ENCODE data around the gene BCL2L13.
"Not testable (repeated sequence)": the region's sequence is repeated elsewhere in the genome, so short reads cannot be mapped to it uniquely, and the experiment has no call there.

Gene BCL2L13

DNA sequence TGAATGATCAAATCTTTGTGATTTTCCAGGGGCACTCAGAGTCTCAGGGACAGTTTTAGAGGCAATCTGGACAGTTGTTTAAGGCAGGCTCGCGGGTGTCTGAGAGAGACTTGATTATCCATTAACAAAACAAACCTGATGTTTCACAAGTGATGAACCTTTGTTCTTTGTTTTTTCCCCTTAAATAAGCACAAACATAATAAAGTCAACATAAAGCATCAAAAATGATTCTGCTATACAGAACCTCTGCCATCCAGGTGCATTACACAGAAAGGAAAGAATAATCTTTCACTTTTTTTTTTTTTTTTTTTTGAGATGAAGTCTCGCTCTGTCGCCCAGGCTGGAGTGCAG is 122.6 kb downstream of the BCL2L13 start:
- DNase-seq (ENCODE audit: low read depth, low spot score): no peak

DNA sequence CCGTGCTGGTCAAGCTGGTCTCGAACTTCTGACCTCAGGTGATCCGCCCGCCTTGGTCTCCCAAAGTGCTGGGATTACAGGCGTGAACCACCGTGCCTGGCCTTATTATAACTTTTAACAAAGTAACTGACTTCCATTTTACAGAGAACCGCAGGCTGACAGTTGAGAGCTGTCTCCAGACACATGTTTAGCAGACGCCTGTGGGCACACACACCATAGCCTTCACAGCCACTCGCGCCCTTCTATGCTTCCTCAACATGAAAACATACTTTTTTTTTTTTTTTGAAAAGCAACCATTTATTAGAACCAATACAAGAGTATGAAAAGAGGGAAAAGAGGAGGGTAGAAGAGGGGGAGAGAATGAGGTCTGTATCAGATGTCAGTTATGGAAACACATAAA is 124.9 kb downstream of the BCL2L13 start:
- not testable (repeated sequence) for DNase-seq (ENCODE audit: low read depth, low spot score)

DNA sequence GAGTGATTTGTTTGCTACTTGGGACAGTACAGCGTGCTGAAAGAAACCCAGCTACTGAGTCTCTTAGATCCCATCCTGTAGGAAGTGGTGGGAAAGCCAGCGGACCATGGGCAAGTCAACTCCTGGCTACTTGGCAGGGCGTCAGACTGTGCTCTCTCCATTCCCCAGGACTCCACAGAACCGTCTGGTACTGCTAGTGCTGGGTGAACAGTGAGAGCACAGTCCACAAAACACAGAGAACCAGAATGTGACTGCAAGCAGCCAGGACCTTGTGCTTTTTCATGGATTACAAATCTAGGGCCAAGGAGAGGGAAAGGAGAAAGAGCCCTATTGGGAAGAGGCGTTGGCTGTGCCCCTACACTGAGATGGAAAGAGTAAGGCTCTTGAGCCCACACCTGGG is 125.5 kb downstream of the BCL2L13 start:
- DNase-seq (ENCODE audit: low read depth, low spot score): no peak

DNA sequence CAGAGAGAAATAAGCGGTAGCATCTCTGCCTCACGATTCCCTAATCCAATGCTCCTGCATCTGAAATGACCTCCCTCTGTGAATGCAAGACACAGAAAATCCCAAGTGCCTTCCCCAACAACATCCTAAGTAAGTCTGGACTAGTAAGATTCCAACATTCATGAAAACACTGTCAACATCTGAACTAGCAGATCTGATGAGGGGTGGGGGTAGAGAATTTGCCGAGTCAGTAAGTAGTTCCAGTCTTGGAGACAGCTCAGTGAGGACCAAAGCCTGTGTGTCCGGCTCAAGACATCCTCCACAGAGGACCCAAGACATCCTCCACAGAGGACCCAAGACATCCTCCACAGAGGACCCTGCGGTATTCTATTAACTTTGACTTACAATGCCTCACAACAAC is 126.3 kb downstream of the BCL2L13 start:
- not testable (repeated sequence) for DNase-seq (ENCODE audit: low read depth, low spot score)

DNA sequence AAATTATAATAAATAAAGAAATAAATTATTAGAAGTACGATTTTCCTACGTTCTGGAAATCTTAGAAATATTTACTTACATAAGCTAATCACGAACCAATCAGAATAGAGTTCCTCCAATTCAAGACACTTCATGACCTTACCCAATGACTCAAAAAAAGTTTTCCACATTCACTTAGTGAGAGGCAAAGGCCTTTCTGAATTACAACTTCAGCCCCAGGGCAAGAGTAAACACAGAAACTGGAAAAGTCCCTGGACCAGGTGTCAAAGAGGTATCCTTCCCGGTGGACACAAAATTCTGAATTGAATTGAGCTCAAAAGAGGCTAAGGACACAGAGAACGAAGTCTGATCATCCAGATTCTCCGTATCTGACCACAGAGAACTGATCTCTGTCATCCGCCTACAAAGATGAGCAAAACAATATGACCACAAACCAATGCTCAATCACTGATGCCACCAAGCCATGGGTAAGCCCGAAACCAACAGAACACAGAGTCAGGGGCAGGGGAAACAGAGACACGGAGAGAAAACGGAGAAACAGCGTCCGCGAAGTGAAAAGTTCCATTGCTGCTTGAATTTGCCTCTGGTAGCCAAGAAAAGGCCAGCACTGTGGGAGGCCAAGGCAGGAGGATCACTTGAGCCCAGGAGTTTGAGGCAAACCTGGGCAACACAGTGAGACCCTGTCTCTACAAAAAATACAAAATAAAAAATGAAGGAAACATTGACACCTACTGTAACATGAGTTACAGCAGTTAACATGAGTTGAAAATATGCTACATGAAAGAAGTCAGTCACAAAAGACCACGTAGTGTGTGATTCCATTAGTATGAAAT is 128.9 kb downstream of the BCL2L13 start:
- DNase-seq (ENCODE audit: low read depth, low spot score): no peak

DNA sequence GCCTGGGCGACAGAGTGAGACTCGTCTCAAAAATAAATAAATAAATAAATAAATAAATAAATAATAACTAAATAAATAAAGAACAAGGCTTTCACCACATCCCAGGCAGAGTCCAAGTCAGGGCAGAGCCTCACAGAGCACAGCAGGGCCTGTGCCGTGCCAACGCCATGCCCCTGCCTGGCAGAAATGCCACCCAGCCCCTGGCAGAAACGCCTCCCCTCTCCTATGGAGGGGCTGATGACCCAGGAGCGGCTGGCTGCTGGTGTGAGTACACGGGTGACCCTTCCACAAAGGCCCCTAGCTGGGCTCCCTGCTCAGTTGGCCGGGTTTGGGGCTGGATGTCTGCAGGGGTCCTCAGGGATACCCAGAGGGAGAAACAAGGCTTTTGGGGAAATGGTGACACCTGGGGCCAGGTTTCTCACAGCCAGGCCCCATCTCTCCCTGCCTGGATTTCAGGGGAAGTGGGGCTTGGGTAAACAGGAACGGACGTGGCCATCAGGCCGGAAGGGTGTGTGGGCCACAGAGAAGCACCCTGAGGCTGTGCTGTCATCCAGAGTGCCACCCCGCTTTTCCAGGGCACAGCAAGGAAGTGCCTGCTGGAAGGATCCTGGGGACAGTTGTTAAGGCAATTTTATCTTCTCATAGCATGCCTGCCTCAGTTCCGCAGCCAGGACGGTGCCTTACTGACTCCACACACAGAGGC is 130.6 kb downstream of the BCL2L13 start:
- DNase-seq (ENCODE audit: low read depth, low spot score): no peak

DNA sequence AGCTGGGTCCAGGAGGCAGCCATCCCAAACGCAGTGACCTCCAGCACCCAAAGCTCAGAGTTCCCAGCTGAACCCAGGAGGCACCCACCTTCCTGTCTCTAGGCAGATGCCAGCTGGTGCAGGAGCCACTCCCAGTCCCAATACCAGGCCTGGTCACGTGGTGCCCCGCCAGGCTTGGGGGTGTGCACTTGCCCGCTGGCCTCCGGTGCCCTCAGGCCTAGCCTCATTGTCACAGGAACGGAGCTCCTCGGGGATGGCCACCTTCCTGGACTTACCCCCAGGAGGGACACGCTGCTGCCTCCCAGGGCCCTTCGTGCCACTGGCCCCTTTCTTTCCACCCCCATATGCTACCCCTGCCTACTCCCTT is 131.1 kb downstream of the BCL2L13 start:
- no peak for DNase-seq (ENCODE audit: low read depth, low spot score)

DNA sequence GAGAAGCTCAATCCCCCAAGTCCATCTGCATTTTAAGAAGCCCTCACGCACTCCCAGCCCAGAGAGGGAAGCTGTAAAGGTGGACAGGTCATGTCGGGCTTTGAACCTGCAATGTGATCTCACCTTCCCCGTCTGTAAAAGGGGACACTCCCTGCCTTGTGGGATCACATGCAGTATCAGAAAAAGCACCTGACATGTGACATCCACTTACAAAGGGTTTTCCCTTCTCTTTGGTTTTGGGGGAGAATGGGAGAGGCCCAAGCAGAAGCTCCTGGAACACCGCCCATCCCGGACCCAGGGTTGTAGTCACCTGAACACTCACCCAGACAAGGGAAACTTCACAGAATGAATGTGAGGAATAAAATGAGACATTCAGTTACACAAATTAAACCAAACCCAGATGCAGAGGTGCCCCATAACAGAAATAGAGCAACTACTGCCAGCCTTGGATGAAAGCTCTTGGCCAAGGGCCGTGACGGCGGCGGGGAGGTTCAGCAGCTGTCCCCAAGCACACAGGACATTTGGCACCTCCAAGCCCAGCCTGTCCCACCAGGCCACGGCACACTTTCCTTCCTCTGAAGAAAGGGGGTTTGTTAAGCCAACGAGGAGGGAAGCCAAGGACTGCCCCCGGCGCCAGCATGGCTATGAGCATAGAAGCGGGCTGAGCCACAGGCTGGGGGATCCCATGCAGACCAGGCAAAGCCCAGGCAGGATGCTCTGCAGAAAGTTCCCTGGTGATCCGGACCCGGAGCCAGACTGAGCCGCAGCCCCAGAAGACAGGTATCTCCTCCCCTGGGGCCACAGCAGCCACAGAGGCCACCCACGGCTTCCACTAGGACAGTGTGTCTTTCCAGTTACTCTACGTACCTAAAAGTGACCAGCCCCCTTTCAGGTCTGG is 131.9 kb downstream of the BCL2L13 start:
- DNase-seq (ENCODE audit: low read depth, low spot score): no peak

DNA sequence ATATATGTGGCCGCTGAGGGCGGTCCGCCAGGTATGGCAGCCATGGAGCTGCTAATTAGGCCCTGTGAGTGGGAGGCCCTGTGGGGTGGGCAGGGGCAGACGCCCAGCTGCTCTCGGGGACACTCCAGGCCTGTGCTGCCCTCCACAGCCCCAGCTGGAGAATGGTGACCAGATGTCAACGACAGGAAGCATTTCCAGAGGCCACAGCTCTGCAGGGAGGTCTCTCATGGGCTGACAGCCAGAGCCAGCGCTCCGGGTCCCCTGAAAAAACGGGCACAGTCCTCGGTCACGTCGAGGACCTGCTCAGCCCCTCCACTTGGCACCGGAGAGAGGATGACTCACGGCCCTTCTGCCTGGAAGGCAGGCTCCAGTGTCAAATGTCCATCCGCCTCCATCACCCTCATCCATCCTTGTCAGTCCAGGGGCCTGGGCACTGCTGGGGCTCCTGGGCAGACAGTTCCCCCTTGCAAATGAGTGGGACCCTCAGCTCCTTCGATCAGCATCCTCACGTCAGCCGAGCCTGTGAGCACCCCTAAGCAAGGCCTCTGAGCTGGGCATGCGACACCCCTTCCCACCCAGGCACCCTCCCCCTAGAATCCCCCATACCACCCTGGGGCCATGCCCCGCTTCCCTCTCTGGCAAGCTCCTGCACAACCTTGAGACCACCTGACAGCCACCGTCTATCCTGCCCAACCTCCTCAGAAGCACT is 133.8 kb downstream of the BCL2L13 start:
- no peak for DNase-seq (ENCODE audit: low read depth, low spot score)

DNA sequence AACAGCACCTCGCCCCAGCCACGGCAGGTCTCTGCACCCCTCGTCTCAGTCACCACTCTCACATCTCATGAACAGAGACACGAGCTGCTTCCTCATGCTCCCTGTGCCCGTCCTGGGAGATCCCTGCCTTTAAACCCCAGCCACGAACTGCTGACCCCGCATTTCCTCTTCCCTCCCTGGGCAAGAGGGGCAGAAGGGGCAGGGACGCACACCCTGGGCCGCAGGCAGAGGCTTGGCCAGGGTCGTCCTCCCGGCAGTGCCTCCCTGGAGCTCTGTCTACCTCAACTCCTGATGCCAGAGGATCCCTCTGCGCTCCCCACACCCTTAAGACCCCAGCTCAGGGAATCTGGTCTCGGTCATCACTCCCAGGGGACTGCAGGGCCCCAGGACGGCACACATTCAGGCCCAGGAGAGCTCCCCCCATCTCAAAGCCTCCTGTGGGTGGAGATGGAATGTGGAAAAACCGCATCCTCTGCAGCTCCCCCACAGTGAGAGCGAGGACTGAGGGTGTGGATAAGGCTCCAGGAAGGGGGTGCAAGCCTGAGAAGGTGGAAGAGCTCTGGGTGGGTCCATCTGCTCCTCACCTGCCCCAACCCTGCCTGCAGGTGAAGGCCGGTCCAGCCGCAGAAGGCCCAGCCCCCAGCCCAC is 134.5 kb downstream of the BCL2L13 start:
- DNase-seq (ENCODE audit: low read depth, low spot score): no peak

DNA sequence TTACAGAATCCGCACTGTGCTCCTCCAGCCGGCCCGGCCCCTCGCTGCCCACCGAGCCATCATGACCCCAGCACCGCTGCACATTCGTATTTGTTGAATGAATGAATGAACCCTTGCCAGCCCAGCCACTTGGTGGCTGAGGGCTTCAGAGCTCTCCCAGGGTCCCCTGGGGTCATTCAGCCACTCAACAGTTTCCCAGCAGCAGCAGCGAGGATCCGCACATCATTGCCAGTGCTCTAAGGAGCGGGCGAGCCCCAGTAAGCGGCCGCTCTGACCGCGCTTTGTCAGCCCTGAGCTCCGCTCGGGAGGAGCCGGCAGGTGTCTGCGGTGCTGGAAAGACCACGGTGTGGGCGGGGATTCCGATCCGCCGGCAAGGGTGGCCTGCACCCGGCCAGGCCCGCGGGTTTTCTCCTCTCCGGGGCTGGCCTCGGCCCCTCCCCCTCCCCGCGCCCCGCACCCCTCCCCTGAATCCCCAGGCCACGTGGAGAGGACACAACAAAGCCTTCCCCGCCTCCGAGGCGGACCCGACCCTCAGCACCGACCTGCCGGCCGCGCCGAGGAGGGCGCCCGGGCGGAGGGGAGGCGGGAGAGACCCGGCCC is 135.1 kb downstream of the BCL2L13 start:
- DNase-seq (ENCODE audit: low read depth, low spot score): no peak

DNA sequence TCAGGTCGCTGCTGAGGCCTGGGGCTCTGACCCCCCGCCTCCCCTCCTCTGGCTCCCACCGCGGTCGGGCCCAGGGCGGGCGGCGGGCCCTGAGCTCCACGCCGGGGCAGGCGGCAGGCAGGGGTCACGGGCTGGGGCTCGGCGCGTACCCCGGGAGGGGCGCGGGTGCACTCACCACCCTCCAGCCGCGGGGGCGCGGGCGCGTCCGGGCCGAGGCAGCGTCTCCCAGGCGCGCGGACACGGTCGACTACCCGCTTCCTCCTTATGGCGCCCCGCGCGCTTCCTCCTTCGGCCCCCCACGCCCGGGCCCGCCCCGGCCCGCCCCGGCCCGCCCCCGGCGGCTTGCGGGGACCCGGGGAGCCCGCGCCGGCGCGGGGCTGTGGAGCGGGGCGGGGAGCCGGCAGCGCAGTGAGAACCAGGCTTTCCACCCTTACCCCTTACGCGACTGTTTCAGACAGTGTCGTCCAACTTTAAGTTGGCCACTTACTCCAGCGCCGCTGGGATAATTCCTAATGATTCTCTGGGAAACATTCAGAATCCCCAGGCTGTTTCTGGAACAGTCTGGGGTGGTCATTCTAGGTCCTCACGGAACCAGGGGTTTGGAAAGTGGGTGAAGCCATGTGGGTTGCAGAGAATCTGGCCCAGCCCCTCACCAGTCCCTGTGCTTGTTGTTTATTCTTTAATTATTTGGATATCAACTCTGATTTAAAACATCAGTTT is 135.8 kb downstream of the BCL2L13 start, which contains the start of gene BID:
Gene BID (minus strand): TSS at position 264 of the 720 bp plus-strand sequence. CDS start 24,353 bp downstream, outside the sequence.
- no peak for DNase-seq (ENCODE audit: low read depth, low spot score)

DNA sequence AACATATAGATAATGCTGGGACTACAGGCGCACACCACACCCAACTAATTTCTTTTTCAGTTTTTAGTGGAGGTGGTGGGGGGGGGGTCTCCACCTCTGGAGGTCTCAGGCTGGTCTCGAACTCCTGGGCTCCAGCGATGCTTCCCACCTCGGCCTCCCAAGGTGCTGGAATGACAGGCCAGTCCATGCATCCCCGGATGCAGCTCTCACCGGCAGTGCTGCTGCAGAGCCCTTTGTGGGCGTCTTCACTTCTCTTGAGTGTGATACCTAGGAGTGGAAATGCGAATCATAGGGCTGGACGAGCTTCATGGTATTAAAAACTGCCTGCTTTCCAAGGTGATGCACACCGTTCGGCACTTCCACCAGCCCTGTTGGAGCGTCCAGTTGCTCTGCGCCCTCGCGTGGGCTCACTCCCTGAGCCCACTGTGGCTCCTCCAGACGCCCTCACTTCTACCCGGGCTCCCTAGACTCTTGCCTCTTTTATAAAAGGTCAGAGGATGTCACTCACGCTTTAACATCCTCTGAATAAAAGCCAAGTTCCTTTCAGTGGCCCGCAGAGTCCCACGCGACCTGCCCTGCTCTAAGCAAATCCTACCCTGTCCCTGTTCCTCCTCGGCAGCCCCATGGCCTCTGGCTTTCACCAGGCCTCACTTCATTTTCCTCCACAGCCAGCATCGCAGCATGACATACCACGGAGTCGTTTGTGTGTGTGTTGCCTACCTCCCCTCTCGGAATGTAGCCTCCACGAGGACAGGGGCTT is 136.5 kb downstream of the BCL2L13 start:
- no peak for DNase-seq (ENCODE audit: low read depth, low spot score)

DNA sequence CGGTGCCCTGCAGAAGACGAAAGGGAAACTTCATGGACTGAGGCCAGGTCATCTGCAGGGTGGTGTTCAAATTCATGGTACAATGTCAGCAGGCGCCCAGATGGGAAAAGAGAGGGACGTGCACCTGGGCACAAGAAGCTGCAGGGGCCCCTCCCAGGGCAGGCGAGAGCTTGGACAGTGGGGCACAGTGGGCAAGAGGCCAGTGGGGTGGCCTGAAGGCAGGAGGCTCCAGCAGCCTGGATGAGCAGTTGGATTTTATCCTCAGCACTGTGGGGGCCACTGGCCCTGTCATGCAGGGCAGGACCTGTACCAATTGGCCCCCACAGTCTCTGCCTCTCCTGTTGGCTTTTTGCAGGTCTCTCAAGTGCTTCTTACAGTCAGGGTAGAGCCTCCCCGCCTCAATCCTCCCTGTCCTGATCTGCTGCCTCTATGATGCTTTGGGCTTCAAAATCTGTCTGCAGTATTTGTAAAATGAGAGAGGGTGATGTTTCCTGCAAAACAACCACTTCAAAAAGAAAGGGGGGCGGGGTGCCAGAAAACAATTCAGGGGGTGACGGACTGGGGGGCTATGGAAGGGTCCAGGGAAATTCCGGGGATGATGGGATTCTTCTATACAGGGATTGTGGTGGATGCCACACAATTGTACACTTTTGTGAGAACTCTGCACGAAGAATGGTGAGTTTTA is 137.4 kb downstream of the BCL2L13 start:
- DNase-seq (ENCODE audit: low read depth, low spot score): no peak

DNA sequence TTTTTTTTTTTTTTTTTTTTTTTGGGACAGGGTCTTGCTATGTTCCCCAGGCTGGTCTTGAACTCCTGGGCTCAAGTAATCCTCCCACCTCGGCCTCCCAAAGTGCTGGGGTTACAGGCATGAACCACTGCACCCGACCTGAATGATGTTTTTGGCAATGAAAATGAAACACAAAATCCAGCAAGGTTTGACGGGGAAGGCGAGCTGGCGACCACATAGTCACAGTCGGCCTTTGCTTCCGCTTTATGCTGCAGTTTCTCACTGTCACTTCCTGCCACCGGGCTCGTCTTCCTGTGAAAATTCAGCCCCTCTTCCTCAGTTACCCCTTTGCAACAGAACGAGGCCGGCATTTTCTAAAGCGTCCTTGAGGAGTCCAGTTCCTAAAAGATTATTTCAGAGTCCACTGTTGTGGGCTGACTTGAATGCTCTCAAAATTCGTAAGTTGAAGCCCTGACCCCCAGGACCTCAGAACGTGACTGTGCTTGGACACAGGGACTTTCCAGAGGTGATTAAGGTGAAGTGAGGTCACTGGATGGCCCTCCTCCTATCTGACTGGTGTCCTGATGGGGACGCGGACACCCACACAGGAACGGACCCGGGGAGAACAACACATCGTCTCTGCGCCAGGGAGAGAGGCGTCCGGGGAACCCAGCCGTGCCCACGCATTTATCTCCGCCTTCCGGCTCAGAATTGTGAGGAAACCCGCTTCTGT is 138.6 kb downstream of the BCL2L13 start:
- DNase-seq (ENCODE audit: low read depth, low spot score): peak; percentile 44

DNA sequence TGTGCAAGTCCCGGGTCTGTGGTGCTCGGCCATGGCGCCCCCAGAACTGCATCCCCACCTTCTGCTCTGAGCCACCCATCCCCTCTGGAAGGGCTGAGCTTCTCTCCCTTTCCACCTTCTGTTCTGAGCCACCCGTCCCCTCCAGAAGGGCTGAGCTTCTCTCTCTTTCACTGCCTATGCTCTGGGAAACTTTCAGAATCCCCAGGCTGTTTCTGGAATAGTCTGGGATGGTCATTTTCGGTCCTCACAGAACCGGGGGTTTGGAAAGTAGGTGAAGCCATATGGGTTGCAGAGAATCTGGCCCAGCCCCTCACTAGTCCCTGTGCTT is 139.1 kb downstream of the BCL2L13 start:
- DNase-seq (ENCODE audit: low read depth, low spot score): no peak

DNA sequence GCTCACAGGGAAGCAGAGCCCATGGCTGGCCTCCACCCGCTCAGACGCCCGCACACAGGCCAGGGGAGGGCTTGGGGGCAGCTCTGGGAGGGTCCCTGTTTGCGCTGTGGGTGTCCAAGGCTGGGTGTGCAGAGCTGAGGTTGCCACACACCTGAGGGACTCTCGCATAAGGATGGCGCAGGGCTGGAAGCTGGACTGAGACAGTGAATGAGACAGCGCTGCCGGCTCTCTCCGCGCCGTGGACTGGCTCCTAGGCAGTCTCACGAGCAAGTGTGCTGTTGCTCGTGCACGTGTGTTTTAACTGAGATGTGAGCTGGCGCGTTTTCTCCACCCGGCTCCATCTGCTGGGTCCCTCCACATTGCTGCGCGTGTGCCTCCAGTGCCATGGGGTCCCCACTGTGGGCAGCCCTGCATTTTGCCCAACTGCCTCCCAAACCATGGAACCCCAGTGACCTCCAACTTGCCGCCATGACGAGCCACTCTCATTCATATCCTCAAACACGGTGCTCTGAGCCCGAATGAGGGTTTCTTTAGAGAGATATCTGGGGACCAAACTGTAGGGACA is 139.9 kb downstream of the BCL2L13 start:
- DNase-seq (ENCODE audit: low read depth, low spot score): no peak

Data from activated naive CD8-positive, alpha-beta T cell treated with anti-CD3 and anti-CD28 coated beads, Interleukin-2, amount 50 U/mL, for 16 hours (primary cell).